ENCODE data around the gene ARL5B.
"Not testable (repeated sequence)": the region's sequence is repeated elsewhere in the genome, so short reads cannot be mapped to it uniquely, and the experiment has no call there.

ARL5B gene

GRCh38 chr10:18659125-18659818 is at the start of gene ARL5B:
Gene ARL5B (plus strand): TSS chr10:18659431. CDS start chr10:18659638, 207 bp downstream.
- peak; percentile 89 to 92 for DNase-seq

DNA sequence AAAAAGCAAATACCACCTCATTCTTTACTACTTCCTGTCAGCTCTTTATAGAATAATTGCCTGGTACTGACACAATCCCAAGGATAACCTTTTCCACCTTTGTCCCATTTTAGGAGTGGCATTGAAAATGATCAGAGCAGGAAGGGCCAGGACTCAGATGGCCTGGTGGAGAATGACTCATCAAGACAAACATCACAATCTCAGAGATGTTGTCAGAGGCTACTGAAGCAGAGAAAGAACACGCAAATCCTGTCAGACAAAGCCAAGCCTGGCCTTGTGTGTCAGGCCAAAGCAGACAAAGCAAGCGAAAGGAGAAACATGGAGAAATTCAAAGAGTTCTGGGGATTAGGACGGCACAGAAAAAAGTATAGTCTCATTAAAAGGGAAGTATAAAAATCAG is 48.7 kb upstream of the ARL5B start:
- peak; percentile 70 to 78 for DNase-seq

DNA sequence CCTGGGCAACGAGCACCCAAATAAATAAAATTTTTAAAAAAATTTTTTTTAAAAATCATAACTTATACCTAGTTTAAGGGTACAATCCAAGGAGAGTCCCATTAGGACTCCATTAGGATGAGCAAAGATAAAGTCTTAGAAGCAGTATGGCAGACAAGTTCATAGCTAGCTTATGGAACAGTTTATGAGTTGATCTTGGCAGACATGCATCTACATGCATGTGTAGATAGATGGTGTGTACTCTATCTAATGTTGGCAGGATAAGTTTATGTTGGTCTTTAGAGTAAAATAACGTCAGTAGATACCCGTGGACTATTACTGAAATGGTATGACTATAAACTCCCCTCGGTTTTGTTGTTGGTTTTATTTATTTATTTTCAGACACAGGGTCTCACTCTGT is 48.1 kb upstream of the ARL5B start:
- no peak for DNase-seq

DNA sequence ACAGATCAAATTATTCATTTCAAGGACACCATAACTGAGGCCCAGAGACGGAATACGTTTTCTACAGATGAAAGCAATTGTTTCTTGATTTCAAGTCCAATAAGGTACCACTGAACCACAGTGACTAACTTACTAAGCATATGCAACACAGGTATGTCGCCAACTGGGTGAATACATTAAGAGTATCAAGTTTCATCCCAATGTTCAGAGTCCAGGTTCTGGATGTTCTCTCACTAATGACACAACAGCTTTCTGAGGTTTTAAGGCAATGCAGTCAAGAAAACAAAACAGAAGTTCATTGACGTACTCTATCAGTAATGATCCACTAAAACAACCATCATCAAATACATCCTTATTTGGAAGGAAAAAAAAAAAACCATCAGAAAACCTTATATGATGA is 43.6 kb upstream of the ARL5B start:
- no peak for DNase-seq

GRCh38 chr10:18616337-18616736 is 42.9 kb upstream of the ARL5B start:
- no peak for DNase-seq

GRCh38 chr10:18619016-18619415 is 40.2 kb upstream of the ARL5B start:
- no peak for DNase-seq

DNA sequence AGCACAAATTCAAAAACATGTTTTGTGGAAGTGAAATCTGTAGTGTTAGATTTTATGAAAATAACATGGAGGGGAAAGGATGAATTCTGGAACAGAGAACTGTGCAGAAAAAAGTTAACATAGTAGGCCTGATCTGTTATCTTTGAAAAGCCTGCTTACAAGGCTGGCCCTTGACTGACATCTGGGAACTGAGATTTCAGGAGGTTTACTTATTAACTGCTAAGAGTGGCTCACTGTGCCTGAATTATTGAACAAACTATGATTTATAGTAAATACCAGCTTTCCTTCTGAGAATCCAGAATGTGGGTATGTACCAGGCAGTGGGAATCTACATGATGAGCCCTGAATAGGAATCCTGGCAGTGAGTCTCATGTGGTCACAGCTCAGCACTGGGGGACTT is 38.4 kb upstream of the ARL5B start:
- DNase-seq: no peak

GRCh38 chr10:18623671-18624070 is 35.6 kb upstream of the ARL5B start:
- not testable (repeated sequence) for DNase-seq

DNA sequence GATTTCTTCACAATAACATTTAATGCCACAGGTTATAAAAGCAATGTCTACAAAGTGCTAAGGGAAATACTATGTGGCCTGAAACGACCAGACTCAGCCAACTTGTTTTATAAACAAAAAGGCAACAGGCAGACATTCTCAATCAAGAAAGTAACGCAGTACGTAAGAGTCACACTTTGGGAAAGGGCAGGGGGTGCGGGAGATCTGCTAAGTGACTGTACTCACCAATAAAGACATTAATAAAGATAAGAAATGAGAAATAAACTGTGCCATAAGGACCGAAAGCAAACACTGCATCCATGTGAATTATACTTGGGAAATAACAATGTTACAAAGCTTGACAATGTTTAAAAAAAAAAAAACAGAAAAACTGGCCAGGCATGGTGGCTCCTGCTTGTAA is 33.3 kb upstream of the ARL5B start:
- DNase-seq: no peak

DNA sequence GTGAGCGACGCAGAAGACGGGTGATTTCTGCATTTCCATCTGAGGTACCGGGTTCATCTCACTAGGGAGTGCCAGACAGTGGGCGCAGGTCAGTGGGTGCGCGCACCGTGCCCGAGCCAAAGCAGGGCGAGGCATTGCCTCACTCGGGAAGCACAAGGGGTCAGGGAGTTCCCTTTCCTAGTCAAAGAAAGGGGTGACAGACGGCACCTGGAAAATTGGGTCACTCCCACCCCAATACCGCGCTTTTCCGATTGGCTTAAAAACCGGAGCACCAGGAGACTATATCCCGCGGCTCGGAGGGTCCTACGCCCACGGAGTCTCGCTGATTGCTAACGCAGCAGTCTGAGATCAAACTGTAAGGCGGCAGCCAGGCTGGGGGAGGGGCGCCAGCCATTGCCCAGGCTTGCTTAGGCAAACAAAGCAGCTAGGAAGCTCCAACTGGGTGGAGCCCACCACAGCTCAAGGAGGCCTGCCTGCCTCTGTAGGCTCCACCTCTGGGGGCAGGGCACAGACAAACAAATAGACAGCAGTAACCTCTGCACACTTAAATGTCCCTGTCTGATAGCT is 31.7 kb upstream of the ARL5B start:
- peak; percentile 56 to 83 for DNase-seq

DNA sequence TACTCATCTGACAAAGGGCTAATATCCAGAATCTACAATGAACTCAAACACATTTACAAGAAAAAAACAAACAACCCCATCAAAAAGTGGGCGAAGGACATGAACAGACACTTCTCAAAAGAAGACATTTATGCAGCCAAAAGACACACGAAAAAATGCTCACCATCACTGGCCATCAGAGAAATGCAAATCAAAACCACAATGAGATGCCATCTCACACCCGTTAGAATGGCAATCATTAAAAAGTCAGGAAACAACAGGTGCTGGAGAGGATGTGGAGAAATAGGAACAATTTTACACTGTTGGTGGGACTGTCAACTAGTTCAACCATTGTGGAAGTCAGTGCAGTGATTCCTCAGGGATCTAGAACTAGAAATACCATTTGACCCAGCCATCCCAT is 26.7 kb upstream of the ARL5B start:
- not testable (repeated sequence) for DNase-seq

- no peak for DNase-seq
Observed at GRCh38 chr10:18635995-18636394, 23.2 kb upstream of the ARL5B start.

GRCh38 chr10:18637400-18637799 is 21.8 kb upstream of the ARL5B start:
- not testable (repeated sequence) for DNase-seq

DNA sequence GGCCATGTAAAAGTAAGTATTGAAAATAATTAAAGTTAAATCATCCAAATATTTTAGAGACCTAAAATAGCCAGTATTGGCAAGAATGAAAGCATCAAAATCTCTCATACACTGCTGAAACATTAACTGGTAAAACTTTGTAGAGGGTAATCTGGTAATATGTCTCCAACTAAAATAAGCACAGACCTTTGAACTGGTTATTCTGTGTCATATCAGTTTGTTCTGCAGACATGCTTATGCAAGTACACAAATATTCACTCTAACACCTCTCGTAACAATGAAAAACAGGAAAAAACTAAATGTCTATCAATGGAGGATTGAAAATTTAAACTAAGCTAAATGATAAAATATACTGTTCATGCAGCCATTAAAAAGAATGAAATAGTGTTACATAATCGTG is 19.5 kb upstream of the ARL5B start:
- DNase-seq: not testable (repeated sequence)

DNA sequence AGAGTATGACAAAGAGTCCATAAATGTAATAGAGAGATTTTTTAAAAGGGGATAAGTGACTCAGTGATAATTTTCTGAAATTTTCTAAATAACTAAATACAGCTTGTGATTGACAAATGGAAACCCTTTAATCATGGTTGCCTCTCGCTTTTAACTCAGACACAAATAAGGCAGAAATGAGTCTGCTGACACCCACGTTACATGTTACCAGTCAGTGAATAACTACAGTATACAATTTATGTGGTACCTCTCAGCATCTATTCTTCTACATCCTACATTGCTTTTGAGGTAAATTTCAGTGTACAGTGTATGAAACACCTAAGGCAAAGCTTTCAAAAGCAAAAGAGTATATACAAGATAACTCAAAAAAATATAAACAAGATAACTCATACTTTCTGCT is 12.1 kb upstream of the ARL5B start:
- no peak for DNase-seq

GRCh38 chr10:18647945-18648344 is 11.3 kb upstream of the ARL5B start:
- no peak for DNase-seq

DNA sequence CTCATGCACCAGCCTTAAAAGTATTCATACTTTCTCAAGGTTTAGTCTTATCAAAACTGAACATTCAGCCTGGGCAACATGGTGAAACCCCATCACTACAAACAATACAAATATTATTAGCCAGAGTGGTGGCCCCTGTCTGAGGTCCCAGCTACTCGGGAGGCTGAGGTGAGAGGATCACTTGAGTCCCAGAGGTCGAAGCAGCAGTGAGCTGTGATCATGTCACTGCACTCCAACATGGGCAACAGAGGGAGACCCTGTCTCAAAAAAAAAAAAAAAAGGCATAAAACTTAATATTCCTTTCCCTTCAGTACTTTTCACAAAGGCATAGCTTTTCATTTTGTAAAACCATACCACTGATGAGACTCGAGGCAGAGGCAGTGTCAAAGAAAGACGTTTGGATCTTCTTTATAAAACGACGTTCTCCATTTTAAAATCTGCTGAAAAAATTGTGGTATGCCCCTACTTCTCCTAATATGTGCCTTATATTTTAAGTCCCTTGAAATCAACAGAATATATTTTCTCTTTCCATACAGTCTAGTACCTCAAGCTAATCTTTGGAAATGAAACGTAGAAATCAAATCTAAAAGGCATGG is 9.8 kb upstream of the ARL5B start:
- no peak for DNase-seq

DNA sequence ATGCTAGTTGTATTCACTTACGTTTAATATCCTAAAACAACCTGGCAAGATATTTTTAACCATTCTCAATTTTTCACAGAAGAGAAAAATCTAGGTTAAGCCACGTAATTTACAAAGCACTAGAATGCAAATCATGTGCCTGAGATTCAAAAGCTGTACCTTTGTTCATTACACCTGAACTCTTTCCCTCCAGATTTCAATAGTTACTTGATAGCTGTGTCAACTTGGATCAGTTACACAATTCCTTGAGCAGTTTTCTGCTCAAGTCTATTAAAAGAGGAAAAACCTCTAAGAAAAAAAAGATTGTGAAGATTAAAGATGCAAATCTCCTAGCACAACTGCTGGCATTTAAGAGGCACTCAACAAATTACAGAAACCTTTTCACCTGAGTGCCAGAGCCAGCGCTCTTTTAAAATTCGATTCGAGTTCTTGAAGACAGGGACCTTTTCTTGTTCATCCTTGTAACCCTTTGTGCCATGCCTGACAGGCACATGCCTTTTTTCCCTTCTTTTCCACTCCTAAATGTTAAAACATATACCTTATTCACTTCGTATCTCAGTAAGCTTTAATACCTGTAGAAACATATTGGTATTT is 8.7 kb upstream of the ARL5B start:
- no peak for DNase-seq

DNA sequence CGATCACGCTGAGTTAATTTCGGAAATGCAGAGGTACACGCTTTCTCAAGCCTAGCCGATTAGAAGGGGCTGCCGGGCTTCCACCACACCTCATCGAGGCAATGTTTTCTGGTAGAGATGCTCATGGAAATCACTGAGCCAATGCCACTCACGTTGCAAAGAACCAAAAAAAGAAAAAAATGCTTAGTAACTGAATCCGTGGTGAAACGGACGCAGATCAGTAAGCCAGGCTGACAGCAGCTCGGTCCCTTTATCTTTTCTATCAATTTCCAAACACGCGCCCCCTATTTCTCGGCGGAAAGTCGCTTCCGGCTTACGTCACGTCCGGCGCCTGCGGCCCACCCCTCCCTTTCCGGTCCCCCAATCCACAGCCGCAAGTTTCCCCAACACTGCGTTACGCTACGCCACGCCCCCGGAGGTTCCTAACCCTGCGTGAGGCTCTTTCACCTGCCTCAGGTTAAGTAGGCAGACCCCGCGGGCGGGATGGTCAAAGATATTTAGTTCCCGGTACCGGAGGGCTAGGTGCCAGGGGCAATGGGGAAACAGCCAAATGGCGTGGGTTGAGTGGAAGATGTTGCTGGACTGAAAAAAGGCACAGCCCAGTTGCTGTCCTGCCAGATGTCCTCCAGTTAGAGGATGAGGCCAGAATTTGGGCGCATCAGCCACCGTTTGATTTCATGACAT is 7.8 kb upstream of the ARL5B start, which contains the start of gene NSUN6:
Gene NSUN6, minus strand, starts transcription at position 264 of the 684 bp plus-strand sequence. CDS start 384 bp downstream, outside the sequence.
- DNase-seq: peak; percentile 87

DNA sequence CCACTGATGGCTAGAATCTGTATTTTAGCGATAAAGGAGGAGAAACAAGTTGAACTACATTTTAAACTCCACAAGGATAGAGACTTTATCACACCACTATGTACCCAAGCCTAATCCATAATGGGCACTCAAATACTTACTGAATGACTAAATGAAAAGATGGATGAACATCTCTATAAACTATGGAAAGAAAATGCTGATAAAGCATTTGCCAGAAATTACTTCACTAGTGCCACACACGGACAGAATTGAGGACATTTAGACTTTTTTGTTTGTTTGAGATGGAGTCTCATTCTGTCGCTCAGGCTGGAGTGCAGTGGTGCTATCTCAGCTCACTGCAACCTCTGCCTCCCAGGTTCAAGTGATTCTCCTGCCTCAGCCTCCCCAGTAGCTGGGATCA is 6.1 kb upstream of the ARL5B start:
- DNase-seq: no peak

DNA sequence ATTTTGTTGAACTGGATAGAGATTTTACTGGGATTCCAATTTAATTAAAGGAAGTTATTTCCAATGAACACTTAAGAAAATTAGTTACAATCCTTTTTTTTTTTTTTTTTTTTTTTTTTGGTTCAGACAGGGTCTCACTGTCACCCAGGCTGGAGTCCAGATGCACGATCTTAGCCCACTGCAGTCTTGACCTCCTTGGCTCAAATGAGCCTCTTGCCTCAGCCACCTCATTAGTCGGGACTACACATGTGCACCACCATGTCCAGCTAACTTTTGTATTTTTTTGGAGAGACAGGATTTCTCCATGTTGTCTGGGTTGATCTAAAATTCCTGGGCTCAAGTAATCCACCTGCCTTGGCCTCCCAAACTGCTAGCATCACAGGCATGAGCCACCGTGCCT is 2.5 kb upstream of the ARL5B start:
- DNase-seq: no peak

- DNase-seq: no peak
Observed at GRCh38 chr10:18658271-18659124, 733 bp upstream of the ARL5B start.
